ENCODE results near the gene WDFY2. TPM values are rescaled to one million over a fixed set of nuclear protein-coding genes. Genes with fewer than 3 reads are reported as not detected.

WDFY2 gene
- total RNA-seq, 1 experiment from 2014 or later: 25.7 TPM

GRCh38 chr13:51761643-51762350 is 177.5 kb downstream of the WDFY2 start:
- ChIA-PET CTCF (interaction anchor here (0.6 kb wide), 1 partner anchor 58 kb away, joined by 3 read pairs; no protein-coding TSS in a partner anchor), POLR2A (no interaction called here)
- H3K27me3 Mint-ChIP-seq (ENCODE audit: low read depth): no peaks in the 10 kb centered on the region
- no peaks in the 10 kb centered on the region for H3K9me3 Mint-ChIP-seq
- no peaks in the 10 kb centered on the region; the same call in 1 of the 2 replicates for H3K4me1 Mint-ChIP-seq
- H3K36me3 Mint-ChIP-seq: peaks cover 31% of the 10 kb centered on the region; the same call in 1 of the 2 replicates
- peak overlapping the region; percentile 4; the same call in 1 of the 2 replicates for H3K27ac Mint-ChIP-seq
- TF ChIP-seq JAZF1 (CRISPR knock-in tag; IDR thresholded peaks at IDR 0.05) (no peak), E2F5 (CRISPR knock-in tag; IDR thresholded peaks at IDR 0.05) (no peak), IRF2 (CRISPR knock-in tag; IDR thresholded peaks at IDR 0.05; ENCODE audit: borderline replicate concordance, low read depth) (no peak), KAT7 (CRISPR knock-in tag; IDR thresholded peaks at IDR 0.05; ENCODE audit: borderline replicate concordance) (no peak), SMAD4 (CRISPR knock-in tag; IDR thresholded peaks at IDR 0.05) (no peak), SOX15 (CRISPR knock-in tag; IDR thresholded peaks at IDR 0.05) (no peak), RORB (CRISPR knock-in tag; IDR thresholded peaks at IDR 0.05) (no peak), GTF2I (CRISPR knock-in tag; conservative IDR thresholded peaks at IDR 0.05) (no peak), NR2C2 (CRISPR knock-in tag; IDR thresholded peaks at IDR 0.05) (no peak), NFYB (CRISPR knock-in tag; conservative IDR thresholded peaks at IDR 0.05; ENCODE audit: low read depth) (no peak), MYBL2 (CRISPR knock-in tag; IDR thresholded peaks at IDR 0.05) (no peak), ZNF423 (CRISPR knock-in tag; IDR thresholded peaks at IDR 0.05) (no peak), NR3C1 (CRISPR knock-in tag; conservative IDR thresholded peaks at IDR 0.05; ENCODE audit: low read depth) (no peak), ARID4B (CRISPR knock-in tag; IDR thresholded peaks at IDR 0.05; ENCODE audit: borderline replicate concordance) (no peak)
- H3K4me3 Mint-ChIP-seq: no peak overlapping the region
- DNase-seq (ENCODE audit: low spot score): no peak
- no peak for ATAC-seq

DNA sequence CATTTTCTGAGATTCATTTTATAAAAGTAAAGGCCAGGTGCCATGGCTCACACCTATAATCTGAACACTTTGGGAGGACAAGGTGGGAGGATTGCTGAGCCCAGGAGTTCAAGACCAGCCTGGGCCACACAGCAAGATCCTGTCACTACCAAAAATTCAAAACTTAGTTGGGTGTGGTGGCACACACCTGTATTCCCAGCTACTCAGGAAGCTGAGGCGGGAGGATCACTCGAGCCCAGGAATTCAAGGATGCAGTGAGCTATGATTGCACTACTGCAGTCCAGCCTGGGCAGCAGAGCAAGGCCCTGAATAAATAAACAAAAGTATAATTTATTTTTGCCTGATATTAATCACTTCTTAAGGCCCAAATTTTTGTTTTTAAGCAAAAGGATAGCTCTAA is 179.2 kb downstream of the WDFY2 start:
- H3K27ac Mint-ChIP-seq: no peak overlapping the region
- TF ChIP-seq, protein P1, sequence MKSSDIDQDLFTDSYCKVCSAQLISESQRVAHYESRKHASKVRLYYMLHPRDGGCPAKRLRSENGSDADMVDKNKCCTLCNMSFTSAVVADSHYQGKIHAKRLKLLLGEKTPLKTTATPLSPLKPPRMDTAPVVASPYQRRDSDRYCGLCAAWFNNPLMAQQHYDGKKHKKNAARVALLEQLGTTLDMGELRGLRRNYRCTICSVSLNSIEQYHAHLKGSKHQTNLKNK (CRISPR knock-in tag; IDR thresholded peaks at IDR 0.05): no peak
- no peak for TF ChIP-seq ESRRA (CRISPR knock-in tag; IDR thresholded peaks at IDR 0.05; ENCODE audit: borderline replicate concordance)
- no peak for TF ChIP-seq MLX (CRISPR knock-in tag; IDR thresholded peaks at IDR 0.05)
- TF ChIP-seq RORB (CRISPR knock-in tag; IDR thresholded peaks at IDR 0.05): no peak
- no peak for TF ChIP-seq NR1H2 (CRISPR knock-in tag; IDR thresholded peaks at IDR 0.05)
- TF ChIP-seq, protein P2, sequence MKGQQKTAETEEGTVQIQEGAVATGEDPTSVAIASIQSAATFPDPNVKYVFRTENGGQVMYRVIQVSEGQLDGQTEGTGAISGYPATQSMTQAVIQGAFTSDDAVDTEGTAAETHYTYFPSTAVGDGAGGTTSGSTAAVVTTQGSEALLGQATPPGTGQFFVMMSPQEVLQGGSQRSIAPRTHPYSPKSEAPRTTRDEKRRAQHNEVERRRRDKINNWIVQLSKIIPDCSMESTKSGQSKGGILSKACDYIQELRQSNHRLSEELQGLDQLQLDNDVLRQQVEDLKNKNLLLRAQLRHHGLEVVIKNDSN (CRISPR knock-in tag; IDR thresholded peaks at IDR 0.05): no peak
- no peak for TF ChIP-seq E2F5 (CRISPR knock-in tag; IDR thresholded peaks at IDR 0.05)
- DNase-seq (ENCODE audit: low spot score): no peak
- peaks cover 10% of the 10 kb centered on the region for H3K4me1 Mint-ChIP-seq
- H3K27me3 Mint-ChIP-seq (ENCODE audit: low read depth): no peaks in the 10 kb centered on the region
- H3K4me3 Mint-ChIP-seq: no peak overlapping the region
- CTCF ChIA-PET: interaction anchor here (1.4 to 1.5 kb wide), 2 partner anchors 34 to 638 kb away, joined by 3 to 6 read pairs; no protein-coding TSS in a partner anchor
- peaks cover 24% of the 10 kb centered on the region; the same call in 1 of the 2 replicates for H3K36me3 Mint-ChIP-seq
- no peaks in the 10 kb centered on the region for H3K9me3 Mint-ChIP-seq
- ATAC-seq: no peak
- POLR2A ChIA-PET: no interaction called here

Measured in WTC11 (cell line).